Liver (tissue), 9 donors: Measurements from ENCODE around the gene FLNB. TPM values are rescaled to one million over a fixed set of nuclear protein-coding genes. Genes with fewer than 3 reads are reported as not detected.
A peak's percentile ranks its signal among the peaks of the same experiment; 100 is the strongest.

Source experiments
- DNase-seq: peaks from one replicate; pipeline ENCODE4 v3.0.0-alpha.2; 2017; ENCODE audit warnings: low spot score
- H3K27ac ChIP-seq, 2 donors: one replicate each; pipeline ENCODE4 v1.7.0; 2013; ENCODE audit warnings: inconsistent platforms in 2 of 2, low read length in 2 of 2, control low read depth in 1 of 2, low read depth in 1 of 2, mild to moderate bottlenecking in 1 of 2
- H3K27me3 ChIP-seq, 4 donors: one replicate each; pipeline versions ENCODE4 v1.6.1 to v1.7.0; 2013; ENCODE audit warnings: low read length in 3 of 4, inconsistent platforms in 1 of 4, mild to moderate bottlenecking in 1 of 4, moderate library complexity in 1 of 4; ENCODE audit not compliant: control insufficient read depth in 4 of 4, insufficient read depth in 4 of 4
- H3K36me3 ChIP-seq, 4 donors: one replicate each; pipeline versions ENCODE4 v1.6.1 to v1.7.0; 2013; ENCODE audit warnings: low read length in 3 of 4, mild to moderate bottlenecking in 3 of 4, low read depth in 1 of 4, moderate library complexity in 1 of 4; ENCODE audit not compliant: control insufficient read depth in 4 of 4, insufficient read depth in 3 of 4
- H3K4me1 ChIP-seq, 4 donors: one replicate each; pipeline versions ENCODE4 v1.6.1 to v1.7.0; 2013; ENCODE audit warnings: low read length in 3 of 4, mild to moderate bottlenecking in 3 of 4, moderate library complexity in 1 of 4; ENCODE audit not compliant: control insufficient read depth in 4 of 4, insufficient read depth in 4 of 4
- H3K4me3 ChIP-seq, 3 donors: one replicate each; pipeline versions ENCODE4 v1.6.1 to v1.7.0; 2013; ENCODE audit warnings: low read length in 3 of 3, control low read depth in 1 of 3, low read depth in 1 of 3, mild to moderate bottlenecking in 1 of 3
- H3K9ac ChIP-seq, 2 donors: one replicate each; pipeline ENCODE4 v1.7.0; 2013; ENCODE audit warnings: low read length in 2 of 2, mild to moderate bottlenecking in 2 of 2, moderate library complexity in 2 of 2, control low read depth in 1 of 2, low read depth in 1 of 2
- H3K9me3 ChIP-seq, 4 donors: one replicate each; pipeline versions ENCODE4 v1.6.1 to v1.7.0; 2013; ENCODE audit warnings: low read length in 3 of 4; ENCODE audit not compliant: control insufficient read depth in 4 of 4
- EGR1 ChIP-seq, 2 donors: IDR thresholded peaks; 2 replicates each; pipeline ENCODE4 v1.6.1; 2016 to 2018; ENCODE audit warnings: antibody characterized with exemption in 2 of 2, low read depth in 2 of 2
- FOXA1 ChIP-seq: IDR thresholded peaks from 2 replicates; pipeline ENCODE4 v1.6.1; 2016; ENCODE audit warnings: antibody characterized with exemption
- GABPA ChIP-seq, 2 donors: IDR thresholded peaks in 1 of 2; conservative IDR thresholded peaks in 1 of 2; 2 replicates each; pipeline ENCODE4 v1.6.1; 2016; ENCODE audit warnings: antibody characterized with exemption in 2 of 2, mild to moderate bottlenecking in 1 of 2, moderate library complexity in 1 of 2
- HNF4A ChIP-seq, 2 donors: conservative IDR thresholded peaks; 2 replicates each; pipeline ENCODE4 v1.6.1; 2016; ENCODE audit warnings: antibody characterized with exemption in 2 of 2, mild to moderate bottlenecking in 2 of 2
- HNF4G ChIP-seq: IDR thresholded peaks from 2 replicates; pipeline ENCODE4 v1.6.1; 2016; ENCODE audit warnings: antibody characterized with exemption
- JUND ChIP-seq, 2 donors: IDR thresholded peaks; 2 replicates each; pipeline ENCODE4 v1.6.1; 2016; ENCODE audit warnings: antibody characterized with exemption in 2 of 2
- NR2F2 ChIP-seq: IDR thresholded peaks from 2 replicates; pipeline ENCODE4 v1.6.1; 2016; ENCODE audit warnings: antibody characterized with exemption
- RAD21 ChIP-seq, 2 donors: IDR thresholded peaks; 2 replicates each; pipeline ENCODE4 v1.6.1; 2016; ENCODE audit warnings: antibody characterized with exemption in 2 of 2, mild to moderate bottlenecking in 2 of 2
- SP1 ChIP-seq: IDR thresholded peaks from 2 replicates; pipeline ENCODE4 v1.6.1; 2018; ENCODE audit warnings: antibody characterized with exemption, mild to moderate bottlenecking
- YY1 ChIP-seq: IDR thresholded peaks from 2 replicates; pipeline ENCODE4 v1.6.1; 2016; ENCODE audit warnings: antibody characterized with exemption, mild to moderate bottlenecking
- WGBS: extraction: QIAGEN DNeasy Blood & Tissue Kit; methylation state at CpG from one replicate; pipeline ENCODE4 v1.1.7; 2013; 5-methylcytosine and 5-hydroxymethylcytosine counted together
- polyA plus RNA-seq, 2 donors: library from polyadenylated mRNA; stranded (reverse) in 1 of 2; unstranded in 1 of 2; fragments of 200-250 nt in 1 of 2; fragments of >200 nt in 1 of 2; fragmentation: Nextera tagmentation in 1 of 2; extraction: Ambion mirVana in 1 of 2; gene quantifications; one replicate each; pipeline versions ENCODE4 v1.2.1 to v1.2.3, GENCODE V29; 2013 to 2015
- total RNA-seq, 2 donors: library from RNA; depleted of rRNA; stranded (reverse); fragments of >200 nt; gene quantifications; one replicate each; pipeline ENCODE4 v1.2.3, GENCODE V29; 2014
- TF ChIP-seq, protein P1 (sequence below): IDR thresholded peaks from 2 replicates; pipeline ENCODE4 v1.6.1; 2016; ENCODE audit warnings: antibody characterized with exemption
- TF ChIP-seq, protein P2 (sequence below): IDR thresholded peaks from 2 replicates; pipeline ENCODE4 v1.6.1; 2016; ENCODE audit warnings: antibody characterized with exemption
- TF ChIP-seq, protein P3 (sequence below): IDR thresholded peaks from 2 replicates; pipeline ENCODE4 v1.6.1; 2016; ENCODE audit warnings: antibody characterized with exemption
- TF ChIP-seq, protein P4 (sequence below): fragments of 150-350 bp; IDR thresholded peaks from 2 replicates; pipeline ENCODE4 v1.5.1; 2017; ENCODE audit warnings: improper control_type of control experiment, low read depth, low read length; ENCODE audit not compliant: missing input control
- TF ChIP-seq, protein P5 (sequence below): IDR thresholded peaks from 2 replicates; pipeline ENCODE4 v1.6.1; 2016; ENCODE audit warnings: antibody characterized with exemption, mild to moderate bottlenecking
- donor health status: healthy.
- donor health status: healthy.
- donor health status: healthy.
- donor health status: healthy.
- donor health status: healthy.

FLNB gene
- total and polyA plus RNA-seq, 4 donors = 22.9 to 124 (median 44.3) TPM

DNA sequence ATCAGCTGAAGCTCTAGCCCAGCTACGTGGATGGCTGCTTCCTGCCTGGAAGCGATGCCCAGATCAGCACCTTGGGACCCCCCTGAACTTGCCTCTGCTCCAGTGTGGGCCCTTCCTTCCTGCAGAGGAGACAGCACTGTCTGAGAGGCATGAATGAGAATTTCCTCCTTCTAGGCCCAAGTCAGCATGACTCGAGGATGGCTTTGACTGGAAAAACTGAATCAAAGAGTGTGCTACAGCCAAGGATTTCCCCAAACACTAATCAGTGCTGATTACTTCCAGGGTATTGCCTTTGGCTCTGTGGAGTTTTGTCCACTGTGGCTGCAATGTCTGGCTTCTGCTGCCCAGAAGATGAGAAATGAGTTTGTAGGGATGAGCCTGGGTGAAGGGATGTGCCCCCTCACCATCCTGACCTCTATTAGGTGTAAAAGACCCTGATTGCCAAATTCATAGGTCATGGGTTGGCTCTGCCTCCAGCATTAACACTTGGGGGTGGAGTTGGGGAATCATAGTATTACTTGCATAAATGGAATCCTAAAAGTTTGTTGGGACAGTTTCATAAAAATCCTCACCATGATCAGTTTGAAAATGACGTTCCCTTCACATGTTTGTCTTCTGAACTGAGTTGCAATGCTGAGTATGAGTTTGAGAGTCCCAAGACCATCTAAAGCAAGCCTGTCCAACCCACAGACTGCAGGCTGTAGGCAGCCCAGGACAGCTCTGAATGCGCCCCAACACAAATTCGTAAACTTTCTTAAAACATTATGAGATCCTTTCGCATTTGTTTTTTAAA is 36.7 kb downstream of the FLNB start:
- H3K4me1 ChIP-seq = peaks cover 22 to 69% (median 46%) of the 10 kb centered on the region in 4 donors
- H3K9ac ChIP-seq = no peak overlapping the region
- TF ChIP-seq, protein P1, sequence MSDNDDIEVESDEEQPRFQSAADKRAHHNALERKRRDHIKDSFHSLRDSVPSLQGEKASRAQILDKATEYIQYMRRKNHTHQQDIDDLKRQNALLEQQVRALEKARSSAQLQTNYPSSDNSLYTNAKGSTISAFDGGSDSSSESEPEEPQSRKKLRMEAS = no peak
- peak in 1 of 2 donors; percentile 32 for TF ChIP-seq JUND (IDR thresholded peaks at IDR 0.05)
- TF ChIP-seq, protein P2, sequence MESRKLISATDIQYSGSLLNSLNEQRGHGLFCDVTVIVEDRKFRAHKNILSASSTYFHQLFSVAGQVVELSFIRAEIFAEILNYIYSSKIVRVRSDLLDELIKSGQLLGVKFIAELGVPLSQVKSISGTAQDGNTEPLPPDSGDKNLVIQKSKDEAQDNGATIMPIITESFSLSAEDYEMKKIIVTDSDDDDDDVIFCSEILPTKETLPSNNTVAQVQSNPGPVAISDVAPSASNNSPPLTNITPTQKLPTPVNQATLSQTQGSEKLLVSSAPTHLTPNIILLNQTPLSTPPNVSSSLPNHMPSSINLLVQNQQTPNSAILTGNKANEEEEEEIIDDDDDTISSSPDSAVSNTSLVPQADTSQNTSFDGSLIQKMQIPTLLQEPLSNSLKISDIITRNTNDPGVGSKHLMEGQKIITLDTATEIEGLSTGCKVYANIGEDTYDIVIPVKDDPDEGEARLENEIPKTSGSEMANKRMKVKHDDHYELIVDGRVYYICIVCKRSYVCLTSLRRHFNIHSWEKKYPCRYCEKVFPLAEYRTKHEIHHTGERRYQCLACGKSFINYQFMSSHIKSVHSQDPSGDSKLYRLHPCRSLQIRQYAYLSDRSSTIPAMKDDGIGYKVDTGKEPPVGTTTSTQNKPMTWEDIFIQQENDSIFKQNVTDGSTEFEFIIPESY = no peak
- TF ChIP-seq NR2F2 = peak; percentile 87
- H3K9me3 ChIP-seq = no peaks in the 10 kb centered on the region
- no peak overlapping the region for H3K4me3 ChIP-seq
- no peaks in the 10 kb centered on the region for H3K27me3 ChIP-seq
- H3K27ac ChIP-seq = peak overlapping the region; percentile 13 to 39
- no peaks in the 10 kb centered on the region for H3K36me3 ChIP-seq
- 81% methylated on average over 7 of the region's 7 CpGs for WGBS
- no peak for DNase-seq

DNA sequence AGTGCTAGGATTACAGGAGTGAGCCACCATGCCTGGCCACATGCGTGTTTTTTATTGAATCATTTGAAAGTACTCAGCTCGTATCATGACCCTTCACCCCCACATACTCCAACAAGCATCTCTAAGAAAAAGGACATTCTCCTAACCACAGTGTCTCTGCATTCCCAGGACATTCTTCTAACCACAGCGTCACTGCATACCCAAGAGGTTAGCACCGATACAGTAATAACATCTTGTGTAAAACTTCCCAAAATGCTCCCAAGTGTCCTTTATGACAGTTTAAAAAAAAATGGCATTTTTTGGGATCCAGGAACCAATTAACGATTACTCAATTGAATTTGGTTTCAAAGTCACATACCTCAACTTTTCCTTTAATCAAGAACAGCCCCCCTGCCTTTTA is 39.6 kb downstream of the FLNB start:
- DNase-seq = no peak
- H3K9me3 ChIP-seq = no peaks in the 10 kb centered on the region
- 86% methylated on average over 5 of the region's 5 CpGs for WGBS
- peaks cover 17 to 59% (median 32%) of the 10 kb centered on the region in 4 donors for H3K4me1 ChIP-seq
- no peak overlapping the region for H3K4me3 ChIP-seq
- TF ChIP-seq, protein P3, sequence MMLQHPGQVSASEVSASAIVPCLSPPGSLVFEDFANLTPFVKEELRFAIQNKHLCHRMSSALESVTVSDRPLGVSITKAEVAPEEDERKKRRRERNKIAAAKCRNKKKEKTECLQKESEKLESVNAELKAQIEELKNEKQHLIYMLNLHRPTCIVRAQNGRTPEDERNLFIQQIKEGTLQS = no peak
- TF ChIP-seq NR2F2 (no peak), FOXA1 (no peak)
- peak overlapping the region; percentile 80 to 91 for H3K27ac ChIP-seq
- no peaks in the 10 kb centered on the region for H3K36me3 ChIP-seq
- H3K9ac ChIP-seq = no peak overlapping the region
- H3K27me3 ChIP-seq = no peaks in the 10 kb centered on the region

DNA sequence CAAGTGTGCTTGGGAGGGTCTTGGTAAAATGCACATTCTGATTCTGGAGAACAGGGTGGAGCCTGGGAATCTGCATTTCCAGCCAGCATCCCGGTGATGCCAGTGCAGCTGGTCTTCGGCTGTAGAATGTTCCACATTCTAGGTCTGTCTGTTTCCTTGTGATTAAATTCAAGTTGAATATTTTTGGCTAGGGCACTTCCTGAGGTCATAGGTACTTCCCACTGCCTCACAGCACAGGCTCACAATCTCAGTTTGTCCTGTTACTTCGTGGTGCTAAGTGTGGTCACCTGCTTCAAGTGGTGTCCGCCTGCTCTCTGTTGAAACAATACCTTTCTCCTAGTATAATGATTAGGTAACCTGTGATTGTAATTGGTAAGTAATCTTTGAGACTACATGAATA is 40.1 kb downstream of the FLNB start:
- WGBS = 49% methylated on average over 4 of the region's 4 CpGs
- H3K9me3 ChIP-seq = no peaks in the 10 kb centered on the region
- H3K27ac ChIP-seq = peak overlapping the region; percentile 80 to 91
- H3K36me3 ChIP-seq = no peaks in the 10 kb centered on the region
- H3K9ac ChIP-seq = peak overlapping the region in 1 of 2 donors; percentile 29
- DNase-seq = no peak
- no peak overlapping the region for H3K4me3 ChIP-seq
- H3K27me3 ChIP-seq = no peaks in the 10 kb centered on the region
- peaks cover 15 to 57% (median 33%) of the 10 kb centered on the region in 4 donors for H3K4me1 ChIP-seq
- no peak for TF ChIP-seq HNF4G
- no peak for TF ChIP-seq YY1
- TF ChIP-seq EGR1 (IDR thresholded peaks at IDR 0.05; ENCODE audit: low read depth in 2 of 2) = no peak
- TF ChIP-seq, protein P1 = no peak
- no peak for TF ChIP-seq HNF4A (conservative IDR thresholded peaks at IDR 0.05)
- TF ChIP-seq JUND (IDR thresholded peaks at IDR 0.05) = peak in 1 of 2 donors; percentile 34
- peak; percentile 98 for TF ChIP-seq NR2F2
- peak in 1 of 2 donors; percentile 4 for TF ChIP-seq RAD21 (IDR thresholded peaks at IDR 0.05)
- no peak for TF ChIP-seq GABPA (IDR thresholded peaks at IDR 0.05 in 1 of 2, conservative IDR thresholded peaks at IDR 0.05 in 1 of 2)
- TF ChIP-seq, protein P2 = no peak
- TF ChIP-seq SP1 = peak; percentile 18
- TF ChIP-seq, protein P3 = no peak
- TF ChIP-seq, protein P4, sequence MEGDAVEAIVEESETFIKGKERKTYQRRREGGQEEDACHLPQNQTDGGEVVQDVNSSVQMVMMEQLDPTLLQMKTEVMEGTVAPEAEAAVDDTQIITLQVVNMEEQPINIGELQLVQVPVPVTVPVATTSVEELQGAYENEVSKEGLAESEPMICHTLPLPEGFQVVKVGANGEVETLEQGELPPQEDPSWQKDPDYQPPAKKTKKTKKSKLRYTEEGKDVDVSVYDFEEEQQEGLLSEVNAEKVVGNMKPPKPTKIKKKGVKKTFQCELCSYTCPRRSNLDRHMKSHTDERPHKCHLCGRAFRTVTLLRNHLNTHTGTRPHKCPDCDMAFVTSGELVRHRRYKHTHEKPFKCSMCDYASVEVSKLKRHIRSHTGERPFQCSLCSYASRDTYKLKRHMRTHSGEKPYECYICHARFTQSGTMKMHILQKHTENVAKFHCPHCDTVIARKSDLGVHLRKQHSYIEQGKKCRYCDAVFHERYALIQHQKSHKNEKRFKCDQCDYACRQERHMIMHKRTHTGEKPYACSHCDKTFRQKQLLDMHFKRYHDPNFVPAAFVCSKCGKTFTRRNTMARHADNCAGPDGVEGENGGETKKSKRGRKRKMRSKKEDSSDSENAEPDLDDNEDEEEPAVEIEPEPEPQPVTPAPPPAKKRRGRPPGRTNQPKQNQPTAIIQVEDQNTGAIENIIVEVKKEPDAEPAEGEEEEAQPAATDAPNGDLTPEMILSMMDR = no peak
- TF ChIP-seq, protein P5, sequence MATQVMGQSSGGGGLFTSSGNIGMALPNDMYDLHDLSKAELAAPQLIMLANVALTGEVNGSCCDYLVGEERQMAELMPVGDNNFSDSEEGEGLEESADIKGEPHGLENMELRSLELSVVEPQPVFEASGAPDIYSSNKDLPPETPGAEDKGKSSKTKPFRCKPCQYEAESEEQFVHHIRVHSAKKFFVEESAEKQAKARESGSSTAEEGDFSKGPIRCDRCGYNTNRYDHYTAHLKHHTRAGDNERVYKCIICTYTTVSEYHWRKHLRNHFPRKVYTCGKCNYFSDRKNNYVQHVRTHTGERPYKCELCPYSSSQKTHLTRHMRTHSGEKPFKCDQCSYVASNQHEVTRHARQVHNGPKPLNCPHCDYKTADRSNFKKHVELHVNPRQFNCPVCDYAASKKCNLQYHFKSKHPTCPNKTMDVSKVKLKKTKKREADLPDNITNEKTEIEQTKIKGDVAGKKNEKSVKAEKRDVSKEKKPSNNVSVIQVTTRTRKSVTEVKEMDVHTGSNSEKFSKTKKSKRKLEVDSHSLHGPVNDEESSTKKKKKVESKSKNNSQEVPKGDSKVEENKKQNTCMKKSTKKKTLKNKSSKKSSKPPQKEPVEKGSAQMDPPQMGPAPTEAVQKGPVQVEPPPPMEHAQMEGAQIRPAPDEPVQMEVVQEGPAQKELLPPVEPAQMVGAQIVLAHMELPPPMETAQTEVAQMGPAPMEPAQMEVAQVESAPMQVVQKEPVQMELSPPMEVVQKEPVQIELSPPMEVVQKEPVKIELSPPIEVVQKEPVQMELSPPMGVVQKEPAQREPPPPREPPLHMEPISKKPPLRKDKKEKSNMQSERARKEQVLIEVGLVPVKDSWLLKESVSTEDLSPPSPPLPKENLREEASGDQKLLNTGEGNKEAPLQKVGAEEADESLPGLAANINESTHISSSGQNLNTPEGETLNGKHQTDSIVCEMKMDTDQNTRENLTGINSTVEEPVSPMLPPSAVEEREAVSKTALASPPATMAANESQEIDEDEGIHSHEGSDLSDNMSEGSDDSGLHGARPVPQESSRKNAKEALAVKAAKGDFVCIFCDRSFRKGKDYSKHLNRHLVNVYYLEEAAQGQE = no peak
